Stimulated activated CD8-positive, alpha-beta memory T cell treated with anti-CD3 and anti-CD28 coated beads, Interleukin-15, amount 100 ng/mL, for 24 hours (primary cell): Measurements from ENCODE around the gene CCDC74B.
"Not testable (repeated sequence)": the region's sequence is repeated elsewhere in the genome, so short reads cannot be mapped to it uniquely, and the experiment has no call there.

Experiments
- DNase-seq: peaks from one replicate; pipeline ENCODE4 v3.0.0-alpha.2; 2020; ENCODE audit warnings: low read depth

The CCDC74B gene

GRCh38 chr2:130148515-130148914 lies 3.6 kb upstream of the CCDC74B start:
- DNase-seq = not testable (repeated sequence)

- DNase-seq = not testable (repeated sequence)
These were observed 1.5 kb downstream of the CCDC74B start for GRCh38 chr2:130143266-130144039.

- DNase-seq = not testable (repeated sequence)
These were observed 2.3 kb downstream of the CCDC74B start for GRCh38 chr2:130142396-130143265.

- not testable (repeated sequence) for DNase-seq
These were observed 3.1 kb downstream of the CCDC74B start for GRCh38 chr2:130141645-130142370.

GRCh38 chr2:130141002-130141401 lies 3.9 kb downstream of the CCDC74B start:
- not testable (repeated sequence) for DNase-seq

- not testable (repeated sequence) for DNase-seq
These were observed 4.4 kb downstream of the CCDC74B start for GRCh38 chr2:130140516-130140915.

- DNase-seq = not testable (repeated sequence)
These were observed 5.3 kb downstream of the CCDC74B start for GRCh38 chr2:130139331-130140280.

GRCh38 chr2:130138841-130139251 lies 6.1 kb downstream of the CCDC74B start:
- DNase-seq = not testable (repeated sequence)

GRCh38 chr2:130138326-130138725 lies 6.6 kb downstream of the CCDC74B start:
- DNase-seq = not testable (repeated sequence)

- not testable (repeated sequence) for DNase-seq
These were observed 7.8 kb downstream of the CCDC74B start for GRCh38 chr2:130137118-130137517.

GRCh38 chr2:130136546-130136945 lies 8.4 kb downstream of the CCDC74B start:
- not testable (repeated sequence) for DNase-seq

- no peak for DNase-seq
These were observed 9.0 kb downstream of the CCDC74B start for GRCh38 chr2:130135692-130136541.

GRCh38 chr2:130129120-130129829 lies 15.6 kb downstream of the CCDC74B start, which contains the start of gene POTEF:
Gene POTEF, minus strand, starts transcription at chr2:130129222. Its CDS starts 8,707 bp downstream, at chr2:130120515.
- not testable (repeated sequence) for DNase-seq

- not testable (repeated sequence) for DNase-seq
These were observed 16.4 kb downstream of the CCDC74B start for GRCh38 chr2:130128464-130128863.

GRCh38 chr2:130127726-130128125 lies 17.2 kb downstream of the CCDC74B start:
- DNase-seq = not testable (repeated sequence)

GRCh38 chr2:130120924-130121323 lies 24.0 kb downstream of the CCDC74B start:
- DNase-seq = not testable (repeated sequence)

- DNase-seq = not testable (repeated sequence)
These were observed 42.1 kb downstream of the CCDC74B start for GRCh38 chr2:130102597-130103363.
